GM18951 (cell line): ENCODE results near the gene FMO2.
"Not testable (repeated sequence)": the region's sequence is repeated elsewhere in the genome, so short reads cannot be mapped to it uniquely, and the experiment has no call there.

Source experiments
- POLR2A ChIP-seq: IDR thresholded peaks from 4 replicates; pipeline ENCODE4 v1.6.1; 2011; ENCODE audit warnings: mild to moderate bottlenecking; ENCODE audit not compliant: insufficient read length, insufficient read depth; ENCODE audit errors: extremely low read depth
- in situ Hi-C: fragments of 300-500 bp; cut with MboI; formaldehyde crosslinking; loops from one replicate; pipeline ENCODE4 v1.12.0; 2022; ENCODE audit warnings: low sequenced_read_pairs, mixed read lengths, inconsistent platforms; ENCODE audit not compliant: unreplicated experiment

The FMO2 gene

DNA sequence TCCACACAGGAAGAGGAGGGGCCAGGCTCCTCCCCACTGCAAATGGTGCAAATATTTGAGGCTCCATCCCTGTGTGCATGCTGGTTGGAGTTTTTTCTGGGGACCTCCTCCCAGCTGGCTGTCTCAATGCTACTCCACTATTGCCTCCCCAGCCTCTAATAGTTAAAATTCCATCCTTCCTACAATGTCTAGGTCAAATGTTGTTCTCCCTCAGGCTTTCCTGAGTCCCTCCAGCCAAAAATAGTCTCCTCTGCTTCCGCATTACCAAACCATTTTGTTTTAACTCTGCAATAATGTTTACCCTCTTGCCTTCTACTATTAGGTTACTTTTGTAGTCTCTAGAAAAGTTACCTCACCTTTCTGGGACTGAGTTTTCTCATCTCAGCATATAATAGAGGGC lies 33.6 kb downstream of the FMO2 start:
- TF ChIP-seq POLR2A, result no peak
- in situ Hi-C loops, result no loop called here

DNA sequence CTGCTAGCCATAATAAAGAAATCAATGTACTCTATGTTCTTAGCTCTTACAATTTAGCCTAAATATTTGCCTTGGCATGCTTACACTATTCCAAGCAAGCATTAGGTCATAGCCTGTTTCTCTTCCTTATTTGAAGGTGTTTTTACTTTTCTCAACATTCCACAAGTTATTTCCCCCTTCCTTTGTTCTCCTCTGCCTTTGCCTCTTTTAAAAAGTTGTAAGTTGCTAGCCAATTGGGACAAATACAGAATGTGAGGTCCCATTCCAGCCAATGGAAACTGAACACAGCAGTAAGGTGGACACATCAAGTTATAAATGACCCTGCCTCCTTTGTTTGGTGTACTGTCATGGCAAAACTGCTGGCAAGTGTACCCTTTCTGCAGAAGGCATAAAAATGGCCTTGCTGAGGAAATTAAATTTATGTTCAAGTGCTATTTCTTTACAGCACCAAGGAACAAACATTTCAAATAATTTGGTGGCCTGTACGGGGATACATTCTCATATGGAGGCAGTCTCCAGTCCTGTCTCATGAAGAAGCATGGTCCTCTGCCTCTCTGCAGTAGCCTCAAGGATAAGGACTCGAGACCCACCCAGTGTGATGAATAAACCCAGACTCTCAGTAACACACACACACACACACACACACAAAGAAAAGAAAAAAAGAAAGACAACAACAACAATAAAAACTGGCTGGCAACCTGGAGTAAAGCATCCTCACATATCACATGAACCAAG lies 34.4 kb downstream of the FMO2 start:
- TF ChIP-seq POLR2A, result no peak
- in situ Hi-C loops, result no loop called here

DNA sequence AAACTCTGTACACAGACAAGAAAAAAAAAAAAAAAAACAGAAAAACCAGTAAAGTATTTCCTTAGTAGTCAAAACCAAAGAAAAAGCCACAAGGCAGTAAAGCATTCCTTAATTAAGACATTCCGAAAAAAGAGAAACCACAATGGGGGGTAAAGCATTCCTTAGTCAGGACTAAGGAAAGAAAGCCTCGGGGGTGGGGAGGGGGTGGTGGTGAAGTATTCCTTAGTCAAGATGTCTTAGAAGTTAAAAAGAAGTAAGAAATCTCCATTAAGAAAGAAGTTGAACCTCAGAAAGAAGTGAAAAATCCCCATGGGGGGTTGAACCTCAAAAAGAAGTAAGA lies 35.0 kb downstream of the FMO2 start:
- in situ Hi-C loops, result no loop called here
- no peak for TF ChIP-seq POLR2A

DNA sequence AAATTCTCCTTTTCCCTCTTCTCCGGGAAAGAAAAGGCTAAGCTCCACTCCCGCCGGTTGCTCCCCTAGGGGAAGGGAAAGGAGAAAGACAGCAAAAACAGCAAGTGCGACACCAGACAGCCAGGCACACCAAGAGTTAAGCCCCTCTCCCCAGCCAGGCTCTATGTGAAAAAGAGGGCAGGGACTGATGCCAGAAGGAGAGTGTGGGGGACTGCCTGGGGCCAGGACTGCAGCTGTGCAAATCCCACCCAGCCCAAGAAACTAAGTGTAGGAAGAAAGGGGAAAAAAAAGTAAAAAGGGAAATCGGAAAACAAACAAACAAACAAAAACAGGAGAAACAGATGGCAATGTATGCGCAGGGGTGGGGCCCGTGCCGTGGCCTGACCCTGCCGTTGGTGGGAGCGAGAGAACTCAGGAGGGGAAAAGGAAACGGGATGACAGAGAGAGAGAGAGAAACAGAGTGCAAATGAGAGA lies 35.5 kb downstream of the FMO2 start:
- no peak for TF ChIP-seq POLR2A
- in situ Hi-C loops, result no loop called here

DNA sequence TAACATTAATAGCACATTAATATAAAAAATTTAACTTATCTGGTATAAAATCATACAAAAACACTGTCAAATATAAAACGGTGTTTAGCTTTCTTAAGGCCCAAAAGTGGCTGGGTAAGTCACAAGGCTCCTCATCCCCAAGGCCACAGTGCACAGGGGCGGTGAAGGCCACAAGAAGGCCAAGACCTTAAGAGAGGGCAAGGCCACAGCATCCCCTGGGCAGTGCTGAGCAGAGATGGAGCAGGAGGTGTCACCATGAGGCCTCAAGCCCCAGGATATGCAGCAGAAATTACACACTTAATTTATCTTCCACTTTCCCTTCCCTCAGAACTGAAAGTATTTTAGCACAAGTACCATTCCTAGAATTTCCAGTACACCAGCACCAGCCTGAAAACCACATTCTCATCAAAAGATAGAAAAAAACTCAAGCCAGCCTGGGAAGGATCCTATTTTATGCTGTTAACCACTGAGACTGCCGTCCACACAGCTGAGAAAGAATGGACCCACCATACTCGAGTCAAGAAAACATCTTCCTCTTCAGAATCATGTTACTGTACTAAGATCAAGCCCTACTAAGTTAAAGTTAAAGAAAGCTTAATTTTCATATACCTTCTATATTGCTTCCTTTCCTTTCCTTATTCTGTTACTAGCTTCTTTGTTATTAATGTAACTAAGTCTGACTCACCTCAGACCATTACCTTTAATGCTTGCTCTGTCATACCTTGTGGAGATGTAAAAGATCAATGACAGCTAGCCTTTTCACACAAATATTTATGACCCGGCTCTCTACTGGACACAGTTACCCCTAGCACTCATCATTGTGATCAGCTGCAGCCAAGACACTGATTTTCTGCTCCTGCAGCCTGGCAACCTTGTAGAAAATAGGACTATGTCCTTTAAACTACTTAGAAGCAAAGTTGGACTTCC lies 36.8 kb downstream of the FMO2 start:
- in situ Hi-C loops, result no loop called here
- TF ChIP-seq POLR2A, result no peak

DNA sequence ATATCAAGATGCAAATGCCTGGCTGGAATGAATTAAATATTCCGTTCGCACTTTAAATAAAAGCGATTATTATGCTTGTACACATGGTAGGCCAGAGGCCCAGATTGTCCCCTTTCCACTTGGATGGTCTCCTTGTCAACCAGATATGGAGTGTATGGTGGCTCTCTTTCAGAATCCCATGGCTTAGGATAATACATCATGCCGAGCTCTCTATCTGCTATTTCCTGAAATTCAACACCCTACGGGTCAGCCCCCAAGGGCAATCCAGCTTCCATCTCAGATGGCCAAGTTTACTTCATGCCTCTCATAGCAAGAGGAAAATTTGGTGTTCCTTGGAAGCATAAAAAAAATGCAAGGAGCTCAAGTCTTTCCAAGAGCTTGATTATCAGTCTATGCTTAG lies 37.8 kb downstream of the FMO2 start:
- in situ Hi-C loops, result no loop called here
- TF ChIP-seq POLR2A, result no peak

DNA sequence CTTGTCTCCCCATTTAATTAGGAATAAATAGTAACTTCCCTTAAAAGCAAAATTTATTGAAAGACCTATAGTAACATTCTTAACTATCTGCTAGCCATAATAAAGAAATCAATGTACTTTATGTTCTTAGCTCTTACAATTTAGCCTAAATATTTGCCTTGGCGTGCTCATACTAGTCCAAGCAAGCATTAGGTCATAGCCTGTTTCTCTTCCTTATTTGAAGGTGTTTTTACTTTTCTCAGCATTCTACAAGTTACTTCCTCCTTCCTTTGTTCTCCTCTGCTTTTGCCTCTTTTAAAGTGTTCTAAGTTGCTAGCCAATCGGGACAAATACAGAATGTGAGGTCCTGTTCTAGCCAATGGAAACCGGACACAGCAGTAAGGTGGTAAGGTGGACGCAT lies 39.2 kb downstream of the FMO2 start:
- in situ Hi-C loops, result not testable (repeated sequence)

DNA sequence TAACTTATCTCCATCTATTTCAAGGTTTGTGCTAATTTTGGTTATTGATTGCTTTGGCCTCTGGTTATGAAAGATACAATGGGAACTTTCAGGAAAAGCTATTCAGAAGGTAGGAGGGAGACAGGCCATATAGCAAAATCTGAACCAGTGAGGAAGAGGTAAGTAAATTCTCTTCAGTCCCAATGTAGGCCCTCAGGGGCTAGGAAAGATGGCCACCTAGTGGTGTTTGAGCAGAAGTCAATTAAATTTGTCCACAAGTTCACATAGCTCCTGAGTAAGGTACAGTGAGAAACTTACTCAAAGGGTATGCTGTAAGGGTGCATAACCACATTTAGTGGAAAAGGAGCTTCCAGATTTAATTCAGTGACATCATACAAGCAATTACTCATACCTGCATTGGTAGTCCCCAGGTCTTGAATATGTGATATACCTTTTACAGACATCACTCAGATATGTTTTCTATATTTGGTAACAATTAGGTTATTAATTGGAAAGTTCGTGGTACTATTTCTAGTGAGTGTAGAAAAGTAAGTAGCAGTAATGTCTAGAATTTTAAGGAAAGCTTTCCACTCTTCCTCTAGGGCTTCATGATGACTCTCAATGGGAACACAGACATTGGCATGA lies 41.8 kb downstream of the FMO2 start:
- in situ Hi-C loops, result no loop called here
- TF ChIP-seq POLR2A, result no peak

DNA sequence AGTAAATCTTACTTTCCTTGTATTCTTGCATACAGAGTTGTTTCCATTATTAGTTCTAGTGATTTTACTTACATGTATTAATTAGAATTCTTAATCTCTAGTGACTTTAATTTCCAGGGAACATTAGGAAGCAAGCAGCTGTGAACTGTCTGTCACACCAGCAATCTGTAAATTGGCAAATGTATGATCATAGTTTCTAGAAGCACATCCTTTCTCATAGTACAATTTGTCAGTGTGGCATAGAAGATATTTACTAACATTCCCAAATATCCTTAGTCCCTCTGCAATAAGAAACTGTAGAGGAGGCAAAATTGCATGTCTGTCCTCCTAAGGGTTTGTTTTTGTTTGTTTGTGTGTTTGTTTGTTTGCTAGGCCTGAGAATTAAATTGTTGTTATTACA lies 46.2 kb downstream of the FMO2 start:
- TF ChIP-seq POLR2A, result no peak
- in situ Hi-C loops, result no loop called here

DNA sequence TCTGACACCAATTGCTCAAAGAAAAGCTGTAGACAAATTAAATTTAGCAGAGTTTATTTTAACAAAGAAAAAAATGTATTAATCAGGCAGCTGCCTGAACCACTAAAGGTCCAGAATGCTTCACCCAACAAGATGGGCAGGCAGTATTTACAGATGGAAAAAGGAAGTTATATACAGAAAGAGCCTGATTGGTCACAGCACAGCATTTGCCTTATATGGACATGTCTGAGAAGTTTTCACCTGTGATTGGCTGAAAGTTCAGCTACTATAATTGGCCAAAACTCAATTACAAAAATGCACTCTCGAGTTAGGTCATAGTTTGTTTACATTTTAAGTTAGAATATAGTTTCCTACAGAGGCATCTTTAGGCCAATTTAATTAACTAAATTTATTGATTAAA lies 48.1 kb downstream of the FMO2 start:
- in situ Hi-C loops, result no loop called here
- no peak for TF ChIP-seq POLR2A

DNA sequence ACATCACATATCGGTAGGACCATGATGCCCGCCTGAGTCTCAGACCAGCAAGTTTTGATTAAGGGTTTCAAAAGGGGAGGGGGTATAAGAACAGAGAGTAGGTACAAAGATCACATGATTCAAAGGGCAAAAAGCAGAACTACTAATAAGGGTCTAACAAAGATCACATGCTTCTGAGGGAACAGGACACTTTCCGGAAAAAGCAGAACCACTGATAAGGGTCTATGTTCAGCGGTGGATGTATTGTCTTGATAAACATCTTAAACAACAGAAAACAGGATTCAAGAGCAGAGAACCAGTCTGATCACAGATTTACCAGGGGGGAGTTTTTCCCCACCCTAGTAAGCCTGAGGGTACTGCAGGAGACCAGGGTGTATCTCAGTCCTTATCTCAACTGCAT lies 51.1 kb downstream of the FMO2 start:
- in situ Hi-C loops, result not testable (repeated sequence)

DNA sequence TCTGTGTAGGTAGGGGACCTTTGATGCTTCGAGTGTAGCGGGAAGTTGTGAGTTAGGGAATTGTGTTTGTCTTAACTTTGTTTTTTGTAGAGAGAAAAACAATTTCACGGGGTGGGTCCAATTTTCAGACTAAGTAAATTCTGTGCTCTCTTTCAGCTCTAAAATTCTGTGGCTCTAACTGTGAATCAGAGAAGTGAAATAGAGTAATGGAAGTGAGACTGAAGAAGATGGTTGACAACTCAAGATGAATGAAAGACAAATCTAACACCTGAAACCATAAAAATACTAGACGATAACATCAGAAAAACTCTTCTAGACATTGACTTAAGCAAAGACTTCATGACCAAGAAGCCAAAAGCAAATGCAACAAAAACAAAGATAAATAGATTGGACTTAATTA lies 58.8 kb downstream of the FMO2 start:
- no peak for TF ChIP-seq POLR2A
- in situ Hi-C loops, result no loop called here

DNA sequence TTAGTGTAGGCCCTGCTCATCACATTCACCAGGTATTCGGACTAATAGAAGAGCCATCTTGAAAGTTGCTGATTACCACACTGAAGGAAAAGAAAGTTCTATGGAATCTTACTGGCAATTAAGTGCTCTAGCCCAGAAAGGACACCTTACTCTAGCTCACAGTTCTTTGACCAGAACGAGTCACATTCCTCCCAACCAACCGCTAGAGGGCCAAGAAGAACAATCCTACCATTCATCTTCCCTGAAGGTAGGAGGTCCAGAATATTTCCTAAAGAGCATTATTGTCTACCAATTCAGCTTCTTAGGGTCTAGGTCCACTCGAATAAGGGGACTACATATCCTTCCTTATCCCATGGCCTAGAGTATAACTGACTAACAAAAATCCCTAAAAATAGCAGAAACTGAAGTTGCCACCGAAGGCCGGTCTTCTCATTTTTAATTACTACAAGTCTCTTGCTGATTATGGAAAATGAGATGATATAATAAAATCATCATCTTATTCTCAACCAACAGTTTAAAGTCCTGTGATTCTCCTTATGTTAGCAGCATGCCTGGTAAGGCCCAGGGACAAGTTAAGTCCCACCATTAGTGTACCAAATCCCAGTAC lies 60.5 kb downstream of the FMO2 start:
- in situ Hi-C loops, result no loop called here
- no peak for TF ChIP-seq POLR2A
